Measurements from ENCODE around the gene ENPP4. TPM values are rescaled to one million over a fixed set of nuclear protein-coding genes. Genes with fewer than 3 reads are reported as not detected.
"Not testable (repeated sequence)": the region's sequence is repeated elsewhere in the genome, so short reads cannot be mapped to it uniquely, and the experiment has no call there.

ENPP4 gene
- total RNA-seq, 2 donors from 2014 or later = 16.9 to 17.5 TPM

- Histone ChIP-seq H3K9me3 (no peaks in the 10 kb centered on the region), H3K27me3 (replicated peaks; ENCODE audit: insufficient read depth) (no peaks in the 10 kb centered on the region), H3K4me1 (replicated peaks) (no peaks in the 10 kb centered on the region), H3K36me3 (no peaks in the 10 kb centered on the region), H3K27ac (no peak overlapping the region), H3K4me3 (no peak overlapping the region)
- TF ChIP-seq CTCF (IDR thresholded peaks at IDR 0.05) = no peak
- TF ChIP-seq POLR2A (IDR thresholded peaks at IDR 0.05) = no peak
- TF ChIP-seq POLR2AphosphoS5 (IDR thresholded peaks at IDR 0.05) = no peak
- intact Hi-C loops (cut with DNase I) = no loop called here
- 86% methylated on average over 3 of the region's 3 CpGs for WGBS
- no peak for DNase-seq (ENCODE audit: low spot score)
Observed at GRCh38 chr6:46128476-46128875, 1.3 kb upstream of the ENPP4 start.

GRCh38 chr6:46129291-46129628 lies 529 bp upstream of the ENPP4 start:
- H3K27ac ChIP-seq = peak overlapping the region; percentile 73 to 77
- H3K36me3 ChIP-seq = no peaks in the 10 kb centered on the region
- intact Hi-C loops (cut with DNase I) = no loop called here
- H3K27me3 ChIP-seq (replicated peaks; ENCODE audit: insufficient read depth) = no peaks in the 10 kb centered on the region
- TF ChIP-seq POLR2AphosphoS5 (IDR thresholded peaks at IDR 0.05) (no peak), POLR2A (IDR thresholded peaks at IDR 0.05) (no peak), CTCF (IDR thresholded peaks at IDR 0.05) (no peak)
- 6% methylated on average over 10 of the region's 10 CpGs for WGBS
- DNase-seq (ENCODE audit: low spot score) = no peak
- no peaks in the 10 kb centered on the region for H3K4me1 ChIP-seq (replicated peaks)
- H3K4me3 ChIP-seq = peak overlapping the region; percentile 66 to 75
- no peaks in the 10 kb centered on the region for H3K9me3 ChIP-seq

- DNase-seq (ENCODE audit: low spot score) = no peak
- Histone ChIP-seq H3K4me3 (peak overlapping the region; percentile 66 to 75), H3K4me1 (replicated peaks) (no peaks in the 10 kb centered on the region), H3K36me3 (no peaks in the 10 kb centered on the region), H3K9me3 (no peaks in the 10 kb centered on the region), H3K27me3 (replicated peaks; ENCODE audit: insufficient read depth) (no peaks in the 10 kb centered on the region), H3K27ac (peak overlapping the region; percentile 73 to 77)
- WGBS = 54% methylated on average over 4 of the region's 4 CpGs
- intact Hi-C loops (cut with DNase I) = no loop called here
- no peak for TF ChIP-seq POLR2A (IDR thresholded peaks at IDR 0.05)
- TF ChIP-seq POLR2AphosphoS5 (IDR thresholded peaks at IDR 0.05) = no peak
- no peak for TF ChIP-seq CTCF (IDR thresholded peaks at IDR 0.05)
Observed at GRCh38 chr6:46130666-46131065, 877 bp downstream of the ENPP4 start.

- intact Hi-C loops (cut with DNase I); H3K4me1 ChIP-seq (replicated peaks); H3K4me3 ChIP-seq; H3K27ac ChIP-seq; DNase-seq (ENCODE audit: low spot score); H3K27me3 ChIP-seq (replicated peaks; ENCODE audit: insufficient read depth); H3K9me3 ChIP-seq; H3K36me3 ChIP-seq: not testable (repeated sequence)
- WGBS = 100% methylated on average over 1 of the region's 1 CpG
Observed at GRCh38 chr6:46131291-46131690, 1.5 kb downstream of the ENPP4 start.

GRCh38 chr6:46134216-46134615 lies 4.4 kb downstream of the ENPP4 start:
- peaks cover 5% of the 10 kb centered on the region for H3K4me1 ChIP-seq (replicated peaks)
- no peaks in the 10 kb centered on the region for H3K36me3 ChIP-seq
- WGBS = 85% methylated on average over 2 of the region's 2 CpGs
- H3K9me3 ChIP-seq = no peaks in the 10 kb centered on the region
- TF ChIP-seq POLR2AphosphoS5 (IDR thresholded peaks at IDR 0.05) (no peak), POLR2A (IDR thresholded peaks at IDR 0.05) (no peak), CTCF (IDR thresholded peaks at IDR 0.05) (no peak)
- no peak overlapping the region for H3K27ac ChIP-seq
- no peaks in the 10 kb centered on the region for H3K27me3 ChIP-seq (replicated peaks; ENCODE audit: insufficient read depth)
- intact Hi-C loops (cut with DNase I) = no loop called here
- no peak for DNase-seq (ENCODE audit: low spot score)
- H3K4me3 ChIP-seq = no peak overlapping the region

All from prostate gland (tissue), 2 donors.